NCI-H2196 treated with DMSO at 0.1 percent for 48 hours (cell line): ENCODE measurements around the gene PRMT7.

Source experiments
- DNase-seq: peaks from one replicate; lab custom pipeline; 2025; ENCODE audit not compliant: unreplicated experiment; lab: John Stamatoyannopoulos, UW

Gene PRMT7

GRCh38 chr16:68300734-68301459 is 9.9 kb upstream of the PRMT7 start:
- DNase-seq, result no peak

- no peak for DNase-seq
Observed at GRCh38 chr16:68306633-68307032, 4.2 kb upstream of the PRMT7 start.

DNA sequence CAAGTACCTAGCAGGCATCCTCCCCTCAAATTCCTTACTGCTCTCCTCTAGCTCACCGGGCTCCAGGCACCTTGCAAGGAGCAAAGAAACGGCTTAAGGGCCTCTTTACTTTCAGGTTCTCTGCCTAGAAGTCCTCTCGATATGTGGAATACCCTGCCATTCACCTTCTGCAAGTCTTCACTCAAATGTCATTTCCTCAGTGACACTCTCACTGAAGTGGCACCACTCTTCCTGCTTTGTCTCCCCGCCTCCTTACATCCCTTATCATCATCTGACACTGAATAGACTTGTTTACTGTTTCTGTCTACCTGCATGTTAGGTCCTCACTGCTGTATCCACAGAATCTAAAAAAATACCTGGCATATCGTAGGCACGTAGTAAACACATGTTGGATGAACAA is 1.0 kb upstream of the PRMT7 start:
- DNase-seq, result no peak

- no peak for DNase-seq
Observed at GRCh38 chr16:68310437-68310773, 414 bp upstream of the PRMT7 start.

- no peak for DNase-seq
Observed at GRCh38 chr16:68313116-68313515, 2.3 kb downstream of the PRMT7 start.

- no peak for DNase-seq
Observed at GRCh38 chr16:68319185-68319908, 8.5 kb downstream of the PRMT7 start.

GRCh38 chr16:68324336-68324735 is 13.5 kb downstream of the PRMT7 start:
- no peak for DNase-seq

- no peak for DNase-seq
Observed at GRCh38 chr16:68324780-68325357, 14.1 kb downstream of the PRMT7 start.

DNA sequence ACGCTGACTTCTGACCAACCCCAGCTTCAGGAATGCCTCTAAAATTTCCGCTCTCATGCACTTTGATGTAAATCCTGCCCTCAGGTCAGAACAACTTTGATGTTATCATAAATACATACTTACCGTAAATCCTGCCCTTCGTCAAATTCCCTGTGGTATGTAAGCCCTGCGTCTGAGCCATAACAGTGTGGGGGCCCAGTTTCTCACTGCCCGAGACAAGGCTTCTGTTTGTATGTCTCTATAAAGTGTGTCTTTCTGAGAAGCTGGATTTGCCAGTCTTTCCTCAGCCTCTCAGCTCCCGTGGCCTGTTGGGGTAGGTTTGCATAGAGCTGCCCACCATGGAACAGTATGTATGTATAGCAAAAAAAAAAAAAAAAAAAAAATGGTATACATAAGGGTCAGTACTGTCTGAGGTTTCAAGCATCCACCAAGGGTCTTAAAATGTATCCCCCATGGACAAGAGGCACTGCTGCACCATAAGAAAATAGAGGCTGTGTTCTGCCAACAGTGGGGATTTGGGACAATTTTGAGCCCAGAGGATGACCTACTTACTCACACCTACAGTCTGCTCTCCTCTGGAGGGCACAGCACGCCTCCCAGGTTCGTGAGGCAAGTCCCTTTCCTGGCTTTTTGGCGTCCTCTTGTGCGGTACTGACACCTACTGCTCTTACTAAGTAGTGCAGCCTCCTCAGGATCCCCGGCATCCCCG is 17.5 kb downstream of the PRMT7 start:
- DNase-seq, result peak; percentile 53

- DNase-seq, result no peak
Observed at GRCh38 chr16:68328860-68329390, 18.1 kb downstream of the PRMT7 start.

- no peak for DNase-seq
Observed at GRCh38 chr16:68331879-68332410, 21.1 kb downstream of the PRMT7 start.

DNA sequence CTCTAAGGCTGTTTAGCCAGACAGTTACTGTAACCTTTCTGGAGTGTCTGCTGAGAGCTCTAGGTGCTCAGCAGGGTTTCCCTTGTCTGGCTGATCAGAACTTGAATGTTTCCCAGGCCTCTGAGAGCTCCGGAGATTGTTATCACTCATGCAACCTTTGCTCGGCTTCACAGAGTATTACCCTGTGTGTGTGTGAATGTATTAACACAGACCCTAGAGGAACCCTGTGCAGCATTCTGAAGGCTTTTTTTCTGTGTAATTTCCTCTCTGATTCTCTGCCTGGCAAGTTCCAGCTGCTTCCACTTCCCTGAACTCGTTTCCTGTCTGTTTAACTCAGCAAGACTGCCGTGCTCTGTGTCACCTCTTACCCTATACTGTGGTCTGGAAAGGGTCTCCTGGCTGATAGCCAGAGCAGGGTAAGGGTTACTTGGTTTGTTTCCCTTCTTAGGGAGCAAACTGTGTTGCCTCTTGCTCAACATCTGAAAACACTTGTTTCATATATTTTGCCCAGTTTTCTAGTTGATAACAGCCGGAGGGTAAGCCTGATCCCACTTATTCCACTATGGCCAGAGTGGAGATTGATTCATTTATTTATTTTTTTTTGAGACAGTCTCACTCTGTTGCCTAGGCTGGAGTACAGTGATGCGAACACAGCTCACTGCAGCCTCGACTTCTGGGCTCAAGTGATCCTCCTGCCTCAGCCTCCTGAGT is 21.7 kb downstream of the PRMT7 start:
- no peak for DNase-seq

DNA sequence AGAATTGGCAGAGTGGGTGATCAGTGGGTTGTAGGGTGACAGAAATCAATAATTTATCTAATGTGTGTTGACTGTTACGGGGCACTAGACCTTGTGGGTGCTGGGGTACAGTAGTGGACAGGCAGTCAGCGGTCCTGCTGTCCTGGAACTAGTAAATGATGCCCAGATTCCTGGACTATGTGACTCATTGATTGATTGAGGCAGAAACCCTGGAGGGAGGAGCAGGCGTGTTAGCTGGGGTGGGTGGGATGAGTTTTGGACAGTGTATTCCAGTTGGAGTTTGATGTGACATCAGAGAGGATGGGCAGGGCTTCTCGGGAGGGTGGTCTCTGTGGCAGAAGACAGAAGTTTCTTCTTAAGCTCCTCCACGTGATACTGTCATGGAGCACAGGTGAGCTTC is 24.4 kb downstream of the PRMT7 start:
- no peak for DNase-seq

GRCh38 chr16:68338326-68339119 is 27.7 kb downstream of the PRMT7 start:
- DNase-seq, result no peak

- no peak for DNase-seq
Observed at GRCh38 chr16:68339214-68339613, 28.4 kb downstream of the PRMT7 start.

GRCh38 chr16:68342620-68343019 is 31.8 kb downstream of the PRMT7 start:
- no peak for DNase-seq

DNA sequence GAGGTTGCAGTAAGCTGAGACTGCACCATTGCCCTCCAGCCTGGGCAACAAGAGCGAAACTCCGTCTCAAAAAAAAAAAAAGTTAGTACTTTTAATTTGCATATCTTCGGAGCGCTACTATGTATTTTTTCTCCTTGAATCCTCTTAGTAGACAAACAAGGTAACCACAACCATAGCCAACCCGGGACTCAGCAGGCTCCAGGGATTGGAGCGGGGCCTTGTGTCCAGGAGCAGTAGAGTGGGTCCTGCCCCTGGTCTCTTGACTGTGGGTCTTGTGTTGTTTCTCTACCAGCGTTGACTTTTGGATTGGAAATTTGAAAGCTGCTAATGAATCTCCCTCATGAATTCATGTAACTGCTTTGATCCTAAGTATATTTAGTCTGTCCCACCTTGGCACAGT is 32.3 kb downstream of the PRMT7 start:
- DNase-seq, result no peak

GRCh38 chr16:68344252-68344651 is 33.4 kb downstream of the PRMT7 start:
- no peak for DNase-seq

GRCh38 chr16:68345351-68345810 is 34.6 kb downstream of the PRMT7 start:
- no peak for DNase-seq
